Subcutaneous abdominal adipose tissue (tissue), 5 donors: ENCODE data around the gene CREB1.

Experiments used
- H3K27ac ChIP-seq: one replicate; pipeline ENCODE4 v1.7.0; 2013; ENCODE audit warnings: low read depth, mild to moderate bottlenecking, inconsistent platforms, low read length, moderate library complexity
- H3K27me3 ChIP-seq, 5 donors: one replicate each; pipeline ENCODE4 v1.7.0; 2013; ENCODE audit warnings: low read length in 5 of 5, inconsistent platforms in 1 of 5; ENCODE audit not compliant: control insufficient read depth in 5 of 5, insufficient read depth in 4 of 5
- H3K36me3 ChIP-seq, 5 donors: one replicate each; pipeline ENCODE4 v1.7.0; 2013; ENCODE audit warnings: low read length in 5 of 5; ENCODE audit not compliant: control insufficient read depth in 5 of 5, insufficient read depth in 5 of 5
- H3K4me1 ChIP-seq, 5 donors: one replicate each; pipeline ENCODE4 v1.7.0; 2013; ENCODE audit warnings: low read length in 5 of 5, mild to moderate bottlenecking in 3 of 5, moderate library complexity in 1 of 5; ENCODE audit not compliant: control insufficient read depth in 5 of 5, insufficient read depth in 5 of 5
- H3K4me3 ChIP-seq, 5 donors: one replicate each; pipeline ENCODE4 v1.7.0; 2013; ENCODE audit warnings: low read length in 5 of 5, low read depth in 1 of 5
- H3K9ac ChIP-seq, 5 donors: one replicate each; pipeline ENCODE4 v1.7.0; 2013; ENCODE audit warnings: low read length in 5 of 5, mild to moderate bottlenecking in 4 of 5, moderate library complexity in 3 of 5
- H3K9me3 ChIP-seq, 5 donors: one replicate each; pipeline ENCODE4 v1.7.0; 2013; ENCODE audit warnings: low read length in 5 of 5; ENCODE audit not compliant: control insufficient read depth in 5 of 5
- donor health status: healthy.
- donor health status: healthy.
- donor health status: healthy.
- donor health status: healthy.
- donor health status: healthy.

Gene CREB1

GRCh38 chr2:207502577-207503198, 27.1 kb upstream of the CREB1 start:
- no peak overlapping the region for H3K4me3 ChIP-seq
- peaks cover 0 to 52% (median 24%) of the 10 kb centered on the region in 5 donors for H3K4me1 ChIP-seq
- H3K36me3 ChIP-seq: no peaks in the 10 kb centered on the region
- H3K9ac ChIP-seq: no peak overlapping the region
- H3K27me3 ChIP-seq: no peaks in the 10 kb centered on the region
- peak overlapping the region; percentile 6 for H3K27ac ChIP-seq
- no peaks in the 10 kb centered on the region for H3K9me3 ChIP-seq

GRCh38 chr2:207503234-207503633, 26.5 kb upstream of the CREB1 start:
- peak overlapping the region; percentile 6 for H3K27ac ChIP-seq

GRCh38 chr2:207504513-207505170, 25.1 kb upstream of the CREB1 start:
- Histone ChIP-seq H3K9ac (peak overlapping the region in 1 of 5 donors; percentile 41), H3K4me3 (peak overlapping the region in 2 of 5 donors; percentile 2 to 16), H3K27me3 (no peaks in the 10 kb centered on the region), H3K9me3 (no peaks in the 10 kb centered on the region), H3K4me1 (peaks cover 0 to 44% (median 20%) of the 10 kb centered on the region in 5 donors), H3K36me3 (no peaks in the 10 kb centered on the region), H3K27ac (no peak overlapping the region)

More at GRCh38 chr2:207503234-207503633, 26.5 kb upstream of the CREB1 start:
- H3K9ac ChIP-seq: peak overlapping the region in 1 of 5 donors; percentile 31
- no peaks in the 10 kb centered on the region for H3K9me3 ChIP-seq
- H3K4me3 ChIP-seq: no peak overlapping the region
- H3K27me3 ChIP-seq: no peaks in the 10 kb centered on the region
- H3K4me1 ChIP-seq: peaks cover 0 to 48% (median 20%) of the 10 kb centered on the region in 5 donors
- no peaks in the 10 kb centered on the region for H3K36me3 ChIP-seq

GRCh38 chr2:207505171-207505570, 24.6 kb upstream of the CREB1 start:
- H3K9ac ChIP-seq: peak overlapping the region in 1 of 5 donors; percentile 41
- H3K4me3 ChIP-seq: peak overlapping the region in 1 of 5 donors; percentile 16
- no peaks in the 10 kb centered on the region for H3K36me3 ChIP-seq
- H3K9me3 ChIP-seq: no peaks in the 10 kb centered on the region
- H3K27me3 ChIP-seq: no peaks in the 10 kb centered on the region
- peaks cover 0 to 39% (median 20%) of the 10 kb centered on the region in 5 donors for H3K4me1 ChIP-seq
- no peak overlapping the region for H3K27ac ChIP-seq

- no peaks in the 10 kb centered on the region for H3K27me3 ChIP-seq
- H3K4me1 ChIP-seq: peaks cover 0 to 33% (median 20%) of the 10 kb centered on the region in 5 donors
- H3K4me3 ChIP-seq: no peak overlapping the region
- H3K36me3 ChIP-seq: no peaks in the 10 kb centered on the region
- no peaks in the 10 kb centered on the region for H3K9me3 ChIP-seq
- no peak overlapping the region for H3K27ac ChIP-seq
- H3K9ac ChIP-seq: no peak overlapping the region
Observed at GRCh38 chr2:207505728-207506127, 24.0 kb upstream of the CREB1 start.

GRCh38 chr2:207506426-207506825, 23.3 kb upstream of the CREB1 start:
- H3K27ac ChIP-seq: no peak overlapping the region
- no peak overlapping the region for H3K9ac ChIP-seq
- no peak overlapping the region for H3K4me3 ChIP-seq
- H3K9me3 ChIP-seq: no peaks in the 10 kb centered on the region
- H3K4me1 ChIP-seq: peaks cover 0 to 33% (median 20%) of the 10 kb centered on the region in 5 donors
- H3K27me3 ChIP-seq: no peaks in the 10 kb centered on the region
- no peaks in the 10 kb centered on the region for H3K36me3 ChIP-seq

GRCh38 chr2:207510148-207510547, 19.6 kb upstream of the CREB1 start:
- Histone ChIP-seq H3K9ac (no peak overlapping the region), H3K36me3 (no peaks in the 10 kb centered on the region), H3K27me3 (no peaks in the 10 kb centered on the region), H3K4me3 (no peak overlapping the region), H3K4me1 (peaks cover 0 to 14% (median 8%) of the 10 kb centered on the region in 5 donors), H3K27ac (no peak overlapping the region), H3K9me3 (no peaks in the 10 kb centered on the region)

GRCh38 chr2:207511851-207512250, 17.9 kb upstream of the CREB1 start:
- peaks cover 0 to 8% (median 6%) of the 10 kb centered on the region in 5 donors for H3K4me1 ChIP-seq
- H3K4me3 ChIP-seq: no peak overlapping the region
- no peak overlapping the region for H3K27ac ChIP-seq
- no peaks in the 10 kb centered on the region for H3K36me3 ChIP-seq
- H3K27me3 ChIP-seq: no peaks in the 10 kb centered on the region
- H3K9me3 ChIP-seq: no peaks in the 10 kb centered on the region
- no peak overlapping the region for H3K9ac ChIP-seq

GRCh38 chr2:207512356-207512755, 17.4 kb upstream of the CREB1 start:
- H3K27ac ChIP-seq: no peak overlapping the region
- H3K27me3 ChIP-seq: no peaks in the 10 kb centered on the region
- H3K36me3 ChIP-seq: no peaks in the 10 kb centered on the region
- H3K9ac ChIP-seq: no peak overlapping the region
- H3K4me1 ChIP-seq: peaks cover 0 to 8% (median 6%) of the 10 kb centered on the region in 5 donors
- no peak overlapping the region for H3K4me3 ChIP-seq
- H3K9me3 ChIP-seq: no peaks in the 10 kb centered on the region

- Histone ChIP-seq H3K4me3 (no peak overlapping the region), H3K9ac (peak overlapping the region in 1 of 5 donors; percentile 58), H3K27me3 (no peaks in the 10 kb centered on the region), H3K27ac (peak overlapping the region; percentile 86), H3K9me3 (no peaks in the 10 kb centered on the region), H3K4me1 (peaks cover 0 to 8% (median 6%) of the 10 kb centered on the region in 5 donors), H3K36me3 (no peaks in the 10 kb centered on the region)
Observed at GRCh38 chr2:207513551-207514257, 16.1 kb upstream of the CREB1 start.
